ENCODE measurements around the gene ANKRD1. TPM values are rescaled to one million over a fixed set of nuclear protein-coding genes. Genes with fewer than 3 reads are reported as not detected.

ANKRD1 gene
- polyA plus RNA-seq, 2 donors = 0.96 to 1.1 TPM

DNA sequence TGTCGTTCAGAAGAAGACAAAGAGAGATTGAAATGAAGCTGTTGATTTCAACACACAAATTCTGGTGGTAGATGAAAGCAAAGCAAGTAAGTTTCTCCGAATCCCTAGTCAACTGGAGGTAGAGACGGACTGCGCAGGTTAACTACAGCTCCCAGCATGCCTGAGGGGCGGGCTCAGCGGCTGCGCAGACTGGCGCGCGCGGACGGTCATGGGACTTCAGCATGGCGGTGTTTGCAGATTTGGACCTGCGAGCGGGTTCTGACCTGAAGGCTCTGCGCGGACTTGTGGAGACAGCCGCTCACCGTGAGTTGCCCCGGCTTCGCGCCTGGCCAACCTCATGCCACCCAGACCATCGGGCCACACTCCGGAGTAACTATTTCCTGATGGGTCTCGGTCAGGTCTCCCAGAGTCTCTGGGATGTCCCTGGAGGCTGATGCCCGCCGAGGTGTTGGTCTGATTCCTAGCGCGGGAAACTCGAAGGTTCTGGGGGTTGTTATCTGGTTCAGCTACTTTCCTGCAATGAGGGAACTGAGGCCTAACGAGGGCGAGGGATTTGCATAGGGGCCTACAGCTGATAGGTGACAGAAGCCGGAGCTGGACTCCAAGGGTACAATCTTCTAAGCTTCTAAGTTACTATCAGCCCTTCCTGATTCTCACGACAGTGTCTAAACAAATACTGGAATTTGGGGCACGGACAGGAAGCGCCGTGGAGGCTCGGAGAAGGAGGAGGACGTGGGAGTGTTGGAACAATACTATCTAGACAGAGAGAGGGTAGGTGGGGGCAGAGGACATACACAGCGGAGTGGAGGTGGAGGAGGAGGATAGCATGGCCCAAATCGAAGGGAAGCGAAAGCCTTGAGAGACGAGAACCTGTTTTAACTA, 48.9 kb downstream of the ANKRD1 start, which contains the start of gene RPP30:
Gene RPP30 (plus strand): TSS at position 209 of the 882 bp plus-strand sequence. CDS start 13 bp downstream, at position 222.
- 0% methylated on average over 43 of the region's 43 CpGs for WGBS, 2 donors
- Histone ChIP-seq H3K36me3 (ENCODE audit: control insufficient read depth in 2 of 2, insufficient read depth in 2 of 2, low read length in 1 of 2) (peaks cover 3 to 7% of the 10 kb centered on the region in 2 donors), H3K4me1 (ENCODE audit: control insufficient read depth in 2 of 2, insufficient read depth in 2 of 2, low read length in 1 of 2) (peaks cover 0 to 2% of the 10 kb centered on the region in 2 donors), H3K9me3 (ENCODE audit: control insufficient read depth in 2 of 2, insufficient read depth in 1 of 2, low read depth in 1 of 2, low read length in 1 of 2) (no peaks in the 10 kb centered on the region), H3K4me3 (ENCODE audit: low read depth in 1 of 2, low read length in 2 of 2) (peak within 1 kb of the TSS; percentile 83 to 95), H3K27me3 (ENCODE audit: control insufficient read depth in 1 of 2, insufficient read depth in 2 of 2, low read length in 2 of 2) (no peaks in the 10 kb centered on the region), H3K27ac (ENCODE audit: low read depth in 2 of 2, low read length in 1 of 2) (peak within 1 kb of the TSS; percentile 3 to 86)

DNA sequence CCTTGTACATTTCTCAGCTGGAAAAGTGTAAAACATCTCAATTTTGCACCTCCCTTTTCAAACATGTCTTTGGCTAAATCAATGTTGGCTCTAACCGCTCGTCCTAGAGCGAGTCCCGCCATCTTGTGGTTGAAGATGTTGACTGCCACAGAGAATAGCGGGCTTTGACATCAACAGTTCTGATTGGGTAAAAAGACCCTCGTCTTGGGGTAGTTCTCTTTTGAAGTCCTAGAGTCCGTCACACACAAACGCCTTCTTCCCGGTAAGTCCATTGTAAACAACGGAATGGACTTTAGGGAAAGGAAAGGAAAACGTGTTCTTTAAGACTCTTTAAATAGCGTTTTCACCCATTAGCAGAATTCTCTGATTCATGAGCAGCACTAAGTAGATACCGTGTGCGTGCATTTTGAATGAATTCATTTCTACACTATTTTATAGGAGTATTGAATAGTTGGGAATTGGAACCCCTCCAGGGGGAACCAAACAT, 49.6 kb downstream of the ANKRD1 start:
- H3K27me3 ChIP-seq (ENCODE audit: control insufficient read depth in 1 of 2, insufficient read depth in 2 of 2, low read length in 2 of 2) = no peaks in the 10 kb centered on the region
- H3K27ac ChIP-seq (ENCODE audit: low read depth in 2 of 2, low read length in 1 of 2) = peak overlapping the region in 1 of 2 donors; percentile 3
- no peaks in the 10 kb centered on the region for H3K9me3 ChIP-seq (ENCODE audit: control insufficient read depth in 2 of 2, insufficient read depth in 1 of 2, low read depth in 1 of 2, low read length in 1 of 2)
- WGBS, 2 donors = 2 to 3% methylated on average over 14 of the region's 14 CpGs
- peaks cover 3 to 4% of the 10 kb centered on the region in 2 donors for H3K36me3 ChIP-seq (ENCODE audit: control insufficient read depth in 2 of 2, insufficient read depth in 2 of 2, low read length in 1 of 2)
- peak overlapping the region; percentile 83 to 95 for H3K4me3 ChIP-seq (ENCODE audit: low read depth in 1 of 2, low read length in 2 of 2)
- H3K4me1 ChIP-seq (ENCODE audit: control insufficient read depth in 2 of 2, insufficient read depth in 2 of 2, low read length in 1 of 2) = peaks cover 0 to 2% of the 10 kb centered on the region in 2 donors

DNA sequence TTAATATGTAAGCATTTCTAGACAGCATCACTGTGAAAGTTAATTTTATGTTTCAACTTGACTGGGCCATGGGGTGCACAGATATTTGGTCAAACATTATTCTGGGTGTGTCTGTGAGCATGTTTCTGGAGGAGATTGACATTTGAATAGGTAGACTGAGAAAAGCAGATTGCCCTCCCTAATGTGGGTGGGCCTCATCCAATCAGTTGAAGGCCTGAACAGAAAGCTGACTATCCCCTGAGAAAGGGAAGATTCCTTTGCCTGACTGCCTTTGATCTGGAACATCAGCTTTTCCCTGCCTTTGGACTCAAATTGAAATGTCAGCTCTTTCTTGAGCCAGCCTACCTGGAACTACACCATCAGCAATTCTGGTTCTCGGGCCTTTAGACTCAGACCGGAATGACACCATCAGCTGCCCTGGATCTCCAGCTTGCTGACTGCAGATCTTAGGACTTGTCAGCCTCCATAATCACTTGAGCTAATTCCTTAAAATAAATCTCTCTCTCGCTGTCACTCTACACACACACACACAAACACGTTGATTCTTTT, 54.8 kb downstream of the ANKRD1 start:
- WGBS, 2 donors = 82 to 83% methylated on average over 4 of the region's 4 CpGs
- H3K4me3 ChIP-seq (ENCODE audit: low read depth in 1 of 2, low read length in 2 of 2) = no peak overlapping the region
- H3K9me3 ChIP-seq (ENCODE audit: control insufficient read depth in 2 of 2, insufficient read depth in 1 of 2, low read depth in 1 of 2, low read length in 1 of 2) = no peaks in the 10 kb centered on the region
- H3K27ac ChIP-seq (ENCODE audit: low read depth in 2 of 2, low read length in 1 of 2) = no peak overlapping the region
- H3K36me3 ChIP-seq (ENCODE audit: control insufficient read depth in 2 of 2, insufficient read depth in 2 of 2, low read length in 1 of 2) = no peaks in the 10 kb centered on the region
- H3K27me3 ChIP-seq (ENCODE audit: control insufficient read depth in 1 of 2, insufficient read depth in 2 of 2, low read length in 2 of 2) = no peaks in the 10 kb centered on the region
- no peaks in the 10 kb centered on the region for H3K4me1 ChIP-seq (ENCODE audit: control insufficient read depth in 2 of 2, insufficient read depth in 2 of 2, low read length in 1 of 2)

DNA sequence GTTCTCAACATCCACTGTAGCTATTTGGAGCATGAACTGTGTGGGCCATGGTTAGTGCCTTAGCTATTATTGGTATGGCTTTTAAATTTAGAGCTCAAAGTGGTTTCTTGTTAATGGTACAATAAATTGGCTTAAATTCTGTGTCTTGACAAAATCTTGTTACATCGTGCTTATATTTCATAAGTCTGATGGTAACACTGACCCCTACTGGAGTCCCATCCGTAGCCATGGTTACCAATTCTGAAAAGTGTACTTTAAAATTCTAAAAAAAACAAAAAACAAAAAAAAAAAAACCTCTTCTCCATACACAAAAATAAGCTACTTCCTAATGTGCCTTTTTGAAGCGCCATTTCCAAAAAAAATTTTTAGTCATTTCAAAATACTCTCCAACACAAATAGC, 55.5 kb downstream of the ANKRD1 start:
- H3K27ac ChIP-seq (ENCODE audit: low read depth in 2 of 2, low read length in 1 of 2) = no peak overlapping the region
- no peaks in the 10 kb centered on the region for H3K36me3 ChIP-seq (ENCODE audit: control insufficient read depth in 2 of 2, insufficient read depth in 2 of 2, low read length in 1 of 2)
- H3K4me1 ChIP-seq (ENCODE audit: control insufficient read depth in 2 of 2, insufficient read depth in 2 of 2, low read length in 1 of 2) = no peaks in the 10 kb centered on the region
- no peaks in the 10 kb centered on the region for H3K27me3 ChIP-seq (ENCODE audit: control insufficient read depth in 1 of 2, insufficient read depth in 2 of 2, low read length in 2 of 2)
- WGBS, 2 donors = 38 to 39% methylated on average over 3 of the region's 3 CpGs
- H3K9me3 ChIP-seq (ENCODE audit: control insufficient read depth in 2 of 2, insufficient read depth in 1 of 2, low read depth in 1 of 2, low read length in 1 of 2) = no peaks in the 10 kb centered on the region
- no peak overlapping the region for H3K4me3 ChIP-seq (ENCODE audit: low read depth in 1 of 2, low read length in 2 of 2)

DNA sequence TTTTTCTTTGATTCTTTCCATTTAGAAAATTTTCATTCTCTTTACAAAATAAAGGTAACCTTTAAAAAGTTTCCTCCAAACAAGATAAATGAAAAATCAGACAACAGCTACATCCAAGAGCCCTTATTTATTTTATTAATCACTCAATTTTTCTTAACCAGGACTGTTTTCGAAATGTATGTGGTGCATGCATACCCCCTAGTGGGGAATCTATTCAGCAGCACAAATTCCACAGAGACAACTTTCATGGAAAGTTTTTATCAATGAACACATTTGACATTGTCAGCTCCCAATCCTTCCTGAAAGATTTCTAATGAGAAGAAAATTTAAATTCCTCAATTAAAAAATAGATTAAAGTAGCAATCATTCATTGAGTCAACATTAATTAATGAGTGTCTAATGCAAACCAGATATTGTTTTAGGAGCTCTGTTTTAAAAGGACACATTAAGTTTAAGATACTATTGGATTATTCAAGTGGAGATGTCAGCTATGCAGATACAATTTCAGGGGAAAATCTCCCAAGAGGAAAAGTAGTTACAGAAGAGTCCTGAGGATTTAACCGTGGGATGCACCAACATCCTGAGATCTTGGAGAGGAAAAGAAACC, 57.9 kb downstream of the ANKRD1 start:
- no peaks in the 10 kb centered on the region for H3K36me3 ChIP-seq (ENCODE audit: control insufficient read depth in 2 of 2, insufficient read depth in 2 of 2, low read length in 1 of 2)
- H3K27ac ChIP-seq (ENCODE audit: low read depth in 2 of 2, low read length in 1 of 2) = no peak overlapping the region
- WGBS, 2 donors = 29 to 33% methylated on average over 2 of the region's 2 CpGs
- no peaks in the 10 kb centered on the region for H3K27me3 ChIP-seq (ENCODE audit: control insufficient read depth in 1 of 2, insufficient read depth in 2 of 2, low read length in 2 of 2)
- no peaks in the 10 kb centered on the region for H3K9me3 ChIP-seq (ENCODE audit: control insufficient read depth in 2 of 2, insufficient read depth in 1 of 2, low read depth in 1 of 2, low read length in 1 of 2)
- H3K4me1 ChIP-seq (ENCODE audit: control insufficient read depth in 2 of 2, insufficient read depth in 2 of 2, low read length in 1 of 2) = no peaks in the 10 kb centered on the region
- no peak overlapping the region for H3K4me3 ChIP-seq (ENCODE audit: low read depth in 1 of 2, low read length in 2 of 2)

Other genes with a start within 250 kb of the ANKRD1 start
- under 1 TPM; 0.10 to 0.21 TPM for gene HTR7, start 63.0 kb downstream of the ANKRD1 start, polyA plus RNA-seq
- 10 to 100 TPM; 21.7 to 25.0 TPM for gene RPP30, start 49.1 kb downstream of the ANKRD1 start, polyA plus RNA-seq